Smooth muscle cell (in vitro differentiated cells): ENCODE measurements around the gene TMEM182. TPM values are rescaled to one million over a fixed set of nuclear protein-coding genes. Genes with fewer than 3 reads are reported as not detected.

Experiments
- DNase-seq: peaks from one replicate; lab custom pipeline; 2025; ENCODE audit not compliant: unreplicated experiment; lab: John Stamatoyannopoulos, UW
- H2AFZ ChIP-seq: fragments of 200-600 bp; sonication (generic); 2 replicates; pipeline ENCODE4 v1.6.0; 2016; ENCODE audit warnings: antibody characterized with exemption, low read depth, mild to moderate bottlenecking
- H3F3A ChIP-seq: fragments of 200-600 bp; sonication (generic); 2 replicates; pipeline ENCODE4 v1.6.0; 2017; ENCODE audit warnings: antibody characterized with exemption, low read depth
- H3K27ac ChIP-seq: fragments of 200-600 bp; sonication (generic); 2 replicates; pipeline ENCODE4 v1.5.1; 2016; ENCODE audit warnings: low read depth, mild to moderate bottlenecking
- H3K27me3 ChIP-seq: fragments of 200-600 bp; sonication (generic); 2 replicates; pipeline ENCODE4 v1.6.1; 2016; ENCODE audit warnings: low read depth, mild to moderate bottlenecking
- H3K36me3 ChIP-seq: fragments of 200-600 bp; sonication (generic); 2 replicates; pipeline ENCODE4 v1.5.1; 2016; ENCODE audit warnings: low read depth
- H3K4me1 ChIP-seq: fragments of 200-600 bp; sonication (generic); 2 replicates; pipeline ENCODE4 v1.5.1; 2016; ENCODE audit warnings: low read depth
- H3K4me2 ChIP-seq: fragments of 200-600 bp; sonication (generic); 2 replicates; pipeline ENCODE4 v1.6.0; 2016; ENCODE audit warnings: mild to moderate bottlenecking
- H3K4me3 ChIP-seq: fragments of 200-600 bp; sonication (generic); 2 replicates; pipeline ENCODE4 v1.5.1; 2016; ENCODE audit warnings: mild to moderate bottlenecking
- H3K79me2 ChIP-seq: fragments of 200-600 bp; sonication (generic); 2 replicates; pipeline ENCODE4 v1.6.0; 2016; ENCODE audit warnings: low read depth, mild to moderate bottlenecking
- H3K9ac ChIP-seq: fragments of 200-600 bp; sonication (generic); 2 replicates; pipeline ENCODE4 v1.6.0; 2016; ENCODE audit warnings: low read depth
- H3K9me3 ChIP-seq: fragments of 200-600 bp; sonication (generic); replicated peaks from 2 replicates; pipeline ENCODE4 v1.5.1; 2016; ENCODE audit warnings: low read depth
- H4K20me1 ChIP-seq: fragments of 200-600 bp; sonication (generic); 2 replicates; pipeline ENCODE4 v1.6.0; 2016; ENCODE audit warnings: low read depth
- WGBS: methylation state at CpG from one replicate; pipeline ENCODE4 v1.1.7; 2016; ENCODE audit warnings: low lambda C conversion rate; 5-methylcytosine and 5-hydroxymethylcytosine counted together
- polyA plus RNA-seq: library from polyadenylated mRNA; unstranded; fragments of >200 nt; fragmentation: Nextera tagmentation; extraction: Ambion mirVana; gene quantifications from 2 replicates; pipeline ENCODE4 v1.2.1, GENCODE V29; 2016
- total RNA-seq: library from RNA; depleted of rRNA; stranded (reverse); fragments of >200 nt; gene quantifications from 2 replicates; pipeline ENCODE4 v1.2.3, GENCODE V29; 2014
- TF ChIP-seq, protein P1 (sequence below): fragments of 200-600 bp; sonication (generic); IDR thresholded peaks from 2 replicates; pipeline ENCODE4 v1.5.1; 2017; ENCODE audit warnings: borderline replicate concordance, mild to moderate bottlenecking, antibody characterized with exemption; ENCODE audit not compliant: insufficient read depth, poor library complexity, severe bottlenecking

TMEM182 gene
- total and polyA plus RNA-seq, 2 experiments from 2014 or later = 4.0 to 12.3 TPM

DNA sequence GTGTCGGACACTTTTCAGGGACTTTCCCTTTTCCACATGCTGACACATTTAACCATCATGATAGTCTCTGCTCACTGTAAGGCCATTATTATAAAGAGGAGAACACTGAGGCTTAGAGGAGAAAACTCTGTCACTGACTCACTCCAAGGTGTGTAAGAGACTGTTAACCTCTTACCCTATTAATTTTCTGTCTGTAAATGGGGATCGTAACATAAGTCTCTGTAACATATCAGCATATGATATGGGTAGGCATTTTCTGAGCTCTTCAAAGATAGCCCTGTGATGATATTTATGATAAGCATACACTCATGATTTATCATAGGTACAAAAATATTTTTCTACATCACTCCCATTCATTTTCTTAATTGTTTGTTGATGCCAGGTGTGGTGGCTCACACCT, 36.4 kb downstream of the TMEM182 start:
- H3K79me2 ChIP-seq = no peaks in the 10 kb centered on the region
- no peaks in the 10 kb centered on the region for H3K4me1 ChIP-seq
- H2AFZ ChIP-seq = no peak overlapping the region
- 92% methylated on average over 2 of the region's 2 CpGs for WGBS
- peaks cover 11% of the 10 kb centered on the region for H3K9me3 ChIP-seq
- no peak for DNase-seq
- H3K27me3 ChIP-seq = no peaks in the 10 kb centered on the region
- H3K9ac ChIP-seq = no peak overlapping the region
- TF ChIP-seq, protein P1, sequence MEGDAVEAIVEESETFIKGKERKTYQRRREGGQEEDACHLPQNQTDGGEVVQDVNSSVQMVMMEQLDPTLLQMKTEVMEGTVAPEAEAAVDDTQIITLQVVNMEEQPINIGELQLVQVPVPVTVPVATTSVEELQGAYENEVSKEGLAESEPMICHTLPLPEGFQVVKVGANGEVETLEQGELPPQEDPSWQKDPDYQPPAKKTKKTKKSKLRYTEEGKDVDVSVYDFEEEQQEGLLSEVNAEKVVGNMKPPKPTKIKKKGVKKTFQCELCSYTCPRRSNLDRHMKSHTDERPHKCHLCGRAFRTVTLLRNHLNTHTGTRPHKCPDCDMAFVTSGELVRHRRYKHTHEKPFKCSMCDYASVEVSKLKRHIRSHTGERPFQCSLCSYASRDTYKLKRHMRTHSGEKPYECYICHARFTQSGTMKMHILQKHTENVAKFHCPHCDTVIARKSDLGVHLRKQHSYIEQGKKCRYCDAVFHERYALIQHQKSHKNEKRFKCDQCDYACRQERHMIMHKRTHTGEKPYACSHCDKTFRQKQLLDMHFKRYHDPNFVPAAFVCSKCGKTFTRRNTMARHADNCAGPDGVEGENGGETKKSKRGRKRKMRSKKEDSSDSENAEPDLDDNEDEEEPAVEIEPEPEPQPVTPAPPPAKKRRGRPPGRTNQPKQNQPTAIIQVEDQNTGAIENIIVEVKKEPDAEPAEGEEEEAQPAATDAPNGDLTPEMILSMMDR = no peak
- H3K4me2 ChIP-seq = no peak overlapping the region
- H3K36me3 ChIP-seq = peaks cover 8% of the 10 kb centered on the region
- H3K27ac ChIP-seq = no peak overlapping the region
- H4K20me1 ChIP-seq = no peaks in the 10 kb centered on the region
- H3K4me3 ChIP-seq = no peak overlapping the region
- H3F3A ChIP-seq = no peaks in the 10 kb centered on the region

DNA sequence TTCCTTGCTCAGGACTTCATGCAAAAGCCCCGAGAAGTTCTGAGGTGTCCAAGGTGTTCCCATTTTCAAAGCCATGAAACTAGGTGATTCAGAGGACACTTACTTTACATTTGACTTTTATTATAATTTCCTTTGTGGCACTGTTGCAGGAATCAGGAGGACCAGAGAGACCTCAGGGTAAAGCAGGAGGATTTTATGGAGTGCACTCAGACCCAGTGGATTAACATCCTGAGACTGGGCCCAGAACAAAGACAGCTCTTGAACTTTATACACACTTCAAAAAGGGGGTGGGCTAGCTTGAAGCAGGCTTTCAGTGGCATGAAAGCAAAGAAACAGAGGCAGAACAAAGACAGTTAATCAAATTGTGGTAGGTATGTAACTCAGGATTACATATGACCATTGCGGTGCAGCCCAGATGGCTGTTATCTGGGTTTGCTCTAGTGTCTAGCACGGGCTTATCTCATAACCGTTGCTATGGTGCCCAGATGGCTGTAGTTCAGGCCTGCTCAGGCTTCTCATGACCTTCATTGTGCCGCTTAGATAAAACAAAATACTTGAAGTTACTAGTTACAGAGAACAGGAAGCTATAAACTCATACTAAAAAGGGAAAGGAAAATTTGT, 39.4 kb downstream of the TMEM182 start:
- Histone ChIP-seq H2AFZ (no peak overlapping the region), H3F3A (no peaks in the 10 kb centered on the region), H3K27ac (no peak overlapping the region), H4K20me1 (no peaks in the 10 kb centered on the region), H3K9ac (no peak overlapping the region), H3K9me3 (peaks cover 11% of the 10 kb centered on the region), H3K4me1 (no peaks in the 10 kb centered on the region), H3K4me3 (no peak overlapping the region), H3K27me3 (no peaks in the 10 kb centered on the region), H3K36me3 (peaks cover 8% of the 10 kb centered on the region), H3K79me2 (no peaks in the 10 kb centered on the region), H3K4me2 (no peak overlapping the region)
- no peak for DNase-seq
- TF ChIP-seq, protein P1 = no peak
- WGBS = 75% methylated on average over 5 of the region's 5 CpGs

DNA sequence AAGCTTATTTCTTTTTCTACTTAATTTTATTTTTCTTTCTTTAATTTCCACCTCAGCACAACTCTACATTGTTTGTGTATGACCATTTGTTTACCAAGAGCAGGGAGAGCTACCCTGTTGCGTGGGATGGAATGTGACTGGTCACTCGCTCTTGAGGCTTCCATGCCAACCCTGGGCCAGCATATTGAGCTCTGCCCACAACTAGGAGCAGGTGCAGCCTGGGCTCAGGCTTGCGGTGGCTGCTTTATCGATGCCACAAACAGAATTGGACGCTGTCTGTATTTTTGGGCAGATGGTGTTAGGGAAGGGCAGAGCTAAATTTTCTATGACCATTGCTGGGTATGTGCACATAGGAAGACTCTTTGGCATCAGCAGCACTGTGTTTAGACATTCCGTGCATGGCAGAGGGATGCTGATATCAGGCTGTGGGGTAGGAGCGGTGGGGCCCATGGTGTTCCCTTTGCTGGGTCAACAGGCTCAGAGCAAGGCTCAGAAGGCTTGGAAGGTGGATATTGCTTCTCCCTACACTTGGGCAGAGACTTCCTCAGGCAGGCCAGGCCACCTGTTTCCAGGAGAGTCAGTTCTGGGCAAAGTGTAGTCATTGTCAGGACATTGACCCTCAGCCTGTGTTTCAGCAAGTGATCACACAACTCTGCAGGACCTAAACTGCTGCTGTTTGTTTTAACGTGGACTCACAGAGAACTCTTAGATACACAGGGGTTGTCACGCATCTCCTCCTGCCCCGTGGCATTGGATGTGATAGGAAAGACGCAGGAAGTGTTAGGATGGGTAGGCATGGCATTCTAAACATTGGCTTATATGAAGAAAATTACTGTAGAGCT, 40.2 kb downstream of the TMEM182 start:
- Histone ChIP-seq H3K4me1 (no peaks in the 10 kb centered on the region), H4K20me1 (no peaks in the 10 kb centered on the region)
- TF ChIP-seq, protein P1 = no peak

More for the DNA sequence above, 40.2 kb downstream of the TMEM182 start:
- WGBS = 96% methylated on average over 11 of the region's 11 CpGs
- Histone ChIP-seq H3K4me2 (no peak overlapping the region), H3K9ac (no peak overlapping the region), H3K27me3 (no peaks in the 10 kb centered on the region), H3K9me3 (peaks cover 11% of the 10 kb centered on the region), H3K36me3 (peaks cover 8% of the 10 kb centered on the region), H3K79me2 (no peaks in the 10 kb centered on the region), H3K27ac (no peak overlapping the region), H2AFZ (no peak overlapping the region), H3K4me3 (no peak overlapping the region), H3F3A (no peaks in the 10 kb centered on the region)
- DNase-seq = no peak
